Transverse colon (tissue), 4 donors: ENCODE measurements around the gene OOSP4A. TPM values are rescaled to one million over a fixed set of nuclear protein-coding genes. Genes with fewer than 3 reads are reported as not detected.

Source experiments
- DNase-seq: peaks from one replicate; pipeline ENCODE4 v3.0.0-alpha.2; 2019
- H3K27ac ChIP-seq, 4 donors: fragments of 200-600 bp; sonication (generic); 2 replicates each; pipeline ENCODE4 v1.5.1; 2016 to 2018; ENCODE audit warnings: inconsistent platforms in 4 of 4
- H3K27me3 ChIP-seq: fragments of 200-600 bp; sonication (generic); 2 replicates; pipeline ENCODE4 v1.5.1; 2017; ENCODE audit warnings: inconsistent platforms
- H3K36me3 ChIP-seq, 4 donors: fragments of 200-600 bp; sonication (generic); 2 replicates each; pipeline ENCODE4 v1.5.1; 2017 to 2019; ENCODE audit warnings: inconsistent platforms in 4 of 4
- H3K4me1 ChIP-seq, 4 donors: fragments of 200-600 bp; sonication (generic); 2 replicates each; pipeline ENCODE4 v1.5.1; 2017 to 2020; ENCODE audit warnings: inconsistent platforms in 4 of 4
- H3K4me3 ChIP-seq, 4 donors: fragments of 200-600 bp; sonication (generic); 1 replicate in 1 of 4; 2 replicates in 3 of 4; pipeline versions ENCODE4 v1.5.1 to v1.6.1; 2017 to 2019; ENCODE audit warnings: inconsistent platforms in 4 of 4
- H3K9me3 ChIP-seq, 2 donors: fragments of 200-600 bp; sonication (generic); 2 replicates each; pipeline ENCODE4 v1.5.1; 2017 to 2019; ENCODE audit warnings: inconsistent platforms in 2 of 2
- CTCF ChIP-seq, 5 experiments: fragments of 200-600 bp in 3 of 5; fragments of 450-650 bp in 2 of 5; sonication (generic) in 3 of 5; IDR thresholded peaks; 1 replicate in 2 of 5; 2 replicates in 3 of 5; pipeline ENCODE4 v1.5.1; 2016 to 2017; ENCODE audit warnings: antibody characterized with exemption in 5 of 5, inconsistent platforms in 3 of 5, mild to moderate bottlenecking in 2 of 5, moderate library complexity in 1 of 5
- EP300 ChIP-seq: sonication (generic); formaldehyde crosslinking; IDR thresholded peaks from one replicate; pipeline ENCODE4 v1.6.1; 2017; ENCODE audit warnings: antibody characterized with exemption, low read depth
- POLR2A ChIP-seq: fragments of 450-650 bp; IDR thresholded peaks from one replicate; pipeline ENCODE4 v1.6.1; 2016; ENCODE audit warnings: antibody characterized with exemption, mild to moderate bottlenecking, moderate library complexity
- POLR2AphosphoS5 ChIP-seq, 3 donors: sonication (generic); formaldehyde crosslinking; IDR thresholded peaks; one replicate each; pipeline ENCODE4 v1.6.1; 2016; ENCODE audit warnings: antibody characterized with exemption in 3 of 3
- WGBS, 2 donors: methylation state at CpG; one replicate each; pipeline ENCODE4 v1.1.5; 2018; ENCODE audit warnings: low coverage in 1 of 2; 5-methylcytosine and 5-hydroxymethylcytosine counted together
- in situ Hi-C, 4 donors: fragments of 200-750 bp; cut with MboI; loops; one replicate each; pipeline versions ENCODE4 v1.15.0 to v1.15.1; 2017; ENCODE audit warnings: low sequenced_read_pairs in 3 of 4, low pct_ligation_motif_present in 1 of 4, low pct_unique_long_range_greater_than_20kb in 1 of 4
- intact Hi-C: fragments of 100-400 bp; cut with DNase I; formaldehyde crosslinking; loops from one replicate; pipeline ENCODE4 v1.15.1; 2023; ENCODE audit warnings: low total_unique reads
- total RNA-seq, 4 donors: library from RNA; depleted of rRNA; stranded (reverse); fragments of >200 nt; gene quantifications; one replicate each; pipeline ENCODE4 v1.1.0, GENCODE V29; 2016

The OOSP4A gene
- total RNA-seq, 4 donors from 2014 or later = not detected

- no peaks in the 10 kb centered on the region for H3K36me3 ChIP-seq
- H3K27me3 ChIP-seq = no peaks in the 10 kb centered on the region
- no peaks in the 10 kb centered on the region for H3K9me3 ChIP-seq
- in situ Hi-C loops = no loop called here
- 71 to 77% methylated on average over 7 of the region's 7 CpGs for WGBS, 2 donors
- H3K4me3 ChIP-seq = no peak overlapping the region
- intact Hi-C loops = no loop called here
- no peak for DNase-seq
- peaks cover 0 to 24% (median 9%) of the 10 kb centered on the region in 4 donors for H3K4me1 ChIP-seq
- H3K27ac ChIP-seq = no peak overlapping the region
- TF ChIP-seq EP300 (no peak), CTCF (IDR thresholded peaks at IDR 0.05) (no peak), POLR2A (no peak), POLR2AphosphoS5 (IDR thresholded peaks at IDR 0.05) (no peak)
Observed at GRCh38 chr11:59965424-59965823, 1.6 kb downstream of the OOSP4A start.

- no peak for DNase-seq
- H3K4me1 ChIP-seq = peaks cover 0 to 17% (median 5%) of the 10 kb centered on the region in 4 donors
- no peaks in the 10 kb centered on the region for H3K27me3 ChIP-seq
- in situ Hi-C loops (no loop called here), intact Hi-C loops (no loop called here)
- H3K36me3 ChIP-seq = no peaks in the 10 kb centered on the region
- no peak overlapping the region for H3K27ac ChIP-seq
- TF ChIP-seq EP300 (no peak), POLR2AphosphoS5 (IDR thresholded peaks at IDR 0.05) (no peak), CTCF (IDR thresholded peaks at IDR 0.05) (no peak), POLR2A (no peak)
- H3K9me3 ChIP-seq = no peaks in the 10 kb centered on the region
- 90 to 100% methylated on average over 3 of the region's 3 CpGs for WGBS, 2 donors
- no peak overlapping the region for H3K4me3 ChIP-seq
Observed at GRCh38 chr11:59966201-59966600, 2.4 kb downstream of the OOSP4A start.

- H3K27ac ChIP-seq = no peak overlapping the region
- no peak overlapping the region for H3K4me3 ChIP-seq
- in situ Hi-C loops = no loop called here
- intact Hi-C loops = no loop called here
- H3K36me3 ChIP-seq = no peaks in the 10 kb centered on the region
- DNase-seq = no peak
- peaks cover 0 to 6% (median 2%) of the 10 kb centered on the region in 4 donors for H3K4me1 ChIP-seq
- H3K27me3 ChIP-seq = no peaks in the 10 kb centered on the region
- WGBS, 2 donors = 92 to 93% methylated on average over 3 of the region's 3 CpGs
- no peaks in the 10 kb centered on the region for H3K9me3 ChIP-seq
- TF ChIP-seq POLR2A (no peak), CTCF (IDR thresholded peaks at IDR 0.05) (no peak)
Observed at GRCh38 chr11:59967677-59968394, 4.0 kb downstream of the OOSP4A start.

GRCh38 chr11:59968395-59968783, 4.6 kb downstream of the OOSP4A start:
- H3K27me3 ChIP-seq = no peaks in the 10 kb centered on the region
- no peak overlapping the region for H3K27ac ChIP-seq

More at GRCh38 chr11:59968395-59968783, 4.6 kb downstream of the OOSP4A start:
- no peaks in the 10 kb centered on the region for H3K36me3 ChIP-seq
- WGBS, 2 donors = 62 to 90% methylated on average over 1 of the region's 1 CpG
- H3K4me1 ChIP-seq = peaks cover 0 to under 1% (median 0%) of the 10 kb centered on the region in 4 donors
- DNase-seq = no peak
- H3K4me3 ChIP-seq = no peak overlapping the region
- in situ Hi-C loops = no loop called here
- H3K9me3 ChIP-seq = no peaks in the 10 kb centered on the region
- TF ChIP-seq POLR2AphosphoS5 (IDR thresholded peaks at IDR 0.05) = no peak
- no peak for TF ChIP-seq POLR2A
- TF ChIP-seq CTCF (IDR thresholded peaks at IDR 0.05) = no peak
- TF ChIP-seq EP300 = no peak
- intact Hi-C loops = no loop called here
